Measurements from ENCODE around the gene MLPH.

The MLPH gene

DNA sequence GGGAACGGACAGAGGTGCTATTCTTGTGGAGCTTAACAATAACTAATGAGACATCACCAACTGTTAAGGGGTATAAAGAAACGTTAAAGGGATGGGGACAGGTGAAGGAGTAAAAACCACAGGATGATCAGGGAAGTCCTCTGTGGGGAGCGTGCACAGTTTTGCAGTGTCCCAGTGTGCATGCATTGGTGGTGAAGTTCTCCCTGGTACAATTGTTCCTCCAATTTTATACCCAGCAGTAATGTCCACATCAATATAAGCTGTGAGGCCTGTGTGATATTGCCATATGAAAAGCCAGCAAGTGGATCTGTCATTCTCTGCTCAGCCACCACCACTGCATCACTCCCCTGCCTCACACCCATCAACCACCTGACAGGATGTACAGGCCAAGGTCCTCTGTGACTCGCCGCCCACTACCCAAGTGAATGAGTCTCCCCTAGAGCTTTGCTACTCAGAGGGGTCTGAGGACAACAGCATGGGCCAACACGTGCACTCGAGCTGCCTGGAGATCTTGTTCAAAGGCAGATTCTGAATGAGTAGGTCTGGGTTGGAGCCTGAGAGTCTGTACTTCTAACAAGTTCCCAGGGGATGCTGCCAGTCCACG, 4.6 kb downstream of the MLPH start:
- Mint-ChIP-seq H3K27me3 (peaks cover 60% of the 10 kb centered on the region), H3K4me3 (no peak overlapping the region), H3K27ac (no peak overlapping the region), H3K4me1 (ENCODE audit: low read depth) (peaks cover 8% of the 10 kb centered on the region), H3K36me3 (ENCODE audit: low read depth) (no peaks in the 10 kb centered on the region), H3K9me3 (peaks cover 19% of the 10 kb centered on the region)
- intact Hi-C loops (cut with micrococcal nuclease), result no loop called here

DNA sequence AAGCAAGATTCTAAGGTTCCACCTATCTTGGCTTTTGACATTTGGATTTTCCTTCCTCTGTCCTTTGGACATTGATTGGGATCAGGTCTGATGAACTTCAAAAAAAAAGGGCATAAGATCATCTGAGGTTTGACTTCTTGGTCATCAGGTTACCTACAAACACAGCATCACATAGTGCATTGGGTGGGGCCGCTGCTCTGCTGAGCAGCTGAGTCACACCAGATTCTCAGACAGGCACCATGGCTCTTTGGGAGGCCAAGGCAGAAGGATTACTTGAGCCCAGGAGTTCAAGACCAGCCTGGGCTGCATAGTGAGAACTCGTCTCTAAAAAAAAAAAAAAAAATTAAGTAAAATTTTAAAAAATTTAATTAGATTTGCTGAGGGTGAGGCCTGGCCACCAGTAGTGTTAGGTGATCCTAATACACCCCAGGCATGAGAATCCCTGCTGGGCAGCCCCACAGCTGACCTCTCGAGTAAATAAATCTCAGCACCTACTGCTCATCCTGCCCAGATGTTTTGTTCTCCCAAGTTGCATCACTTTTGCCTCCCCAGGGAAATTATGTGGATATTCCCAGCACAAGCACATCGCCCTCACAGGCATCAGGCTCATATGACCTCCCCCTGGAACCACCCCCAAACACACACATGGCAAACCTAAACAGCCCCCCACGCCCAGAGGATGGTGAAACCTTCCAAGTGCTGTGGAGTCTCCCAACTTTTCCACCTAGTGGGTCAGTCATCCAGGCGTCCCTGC, 5.3 kb downstream of the MLPH start:
- intact Hi-C loops (cut with micrococcal nuclease), result no loop called here
- Mint-ChIP-seq H3K27me3 (peaks cover 54% of the 10 kb centered on the region), H3K27ac (no peak overlapping the region), H3K36me3 (ENCODE audit: low read depth) (no peaks in the 10 kb centered on the region), H3K9me3 (peaks cover 19% of the 10 kb centered on the region), H3K4me1 (ENCODE audit: low read depth) (peaks cover 1% of the 10 kb centered on the region), H3K4me3 (no peak overlapping the region)

DNA sequence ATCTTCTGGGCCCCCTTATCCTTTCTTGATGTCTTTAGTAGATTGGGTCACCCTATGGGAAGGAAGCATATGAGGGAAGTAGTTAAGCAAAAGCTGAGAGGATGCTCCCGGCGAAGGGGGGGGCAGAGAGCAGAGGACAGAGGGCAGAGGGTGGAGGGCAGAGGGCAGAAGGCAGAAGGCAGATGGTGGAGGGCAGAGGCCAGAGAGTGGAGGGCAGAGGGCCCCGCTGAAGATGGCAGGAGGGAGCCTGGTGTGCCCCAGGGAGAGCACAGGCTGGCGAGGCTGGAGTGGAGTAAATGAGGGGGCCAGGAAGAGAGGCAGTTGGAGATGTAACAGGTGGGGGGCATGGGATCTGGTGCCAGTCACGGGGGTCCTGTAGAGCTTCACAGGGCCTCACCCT, 7.0 kb downstream of the MLPH start:
- Mint-ChIP-seq H3K27me3 (peaks cover 49% of the 10 kb centered on the region), H3K4me1 (ENCODE audit: low read depth) (no peaks in the 10 kb centered on the region), H3K9me3 (peaks cover 19% of the 10 kb centered on the region), H3K36me3 (ENCODE audit: low read depth) (no peaks in the 10 kb centered on the region), H3K4me3 (no peak overlapping the region), H3K27ac (no peak overlapping the region)
- intact Hi-C loops (cut with micrococcal nuclease), result no loop called here

DNA sequence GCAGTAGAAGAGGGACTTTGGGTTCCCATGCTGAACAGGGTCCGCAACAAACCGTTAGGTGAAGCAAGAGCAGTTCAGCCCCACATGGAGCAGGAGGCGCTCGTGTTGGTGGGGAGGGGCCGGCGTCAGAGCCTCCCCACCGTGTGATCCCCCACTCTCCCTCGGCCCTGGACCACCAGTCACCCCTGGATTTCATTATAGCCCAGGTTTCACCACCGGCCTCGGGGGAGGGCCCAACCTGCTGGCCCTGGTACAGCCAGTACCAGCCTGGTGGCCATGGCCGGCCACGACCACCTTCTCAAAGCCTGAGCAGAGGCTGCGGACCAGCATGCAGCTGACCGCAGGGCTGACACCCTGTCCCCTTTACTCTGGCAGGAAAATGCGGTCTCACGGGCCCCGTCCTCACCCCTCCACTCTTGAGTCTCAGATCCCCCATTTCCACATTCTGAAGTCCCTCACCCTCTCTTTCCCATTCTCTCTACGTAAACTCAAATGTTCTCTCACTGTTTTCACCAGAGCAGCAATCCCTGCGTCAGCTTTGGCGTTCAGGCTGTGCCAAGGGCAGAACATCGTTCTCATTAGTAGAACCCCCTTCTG, 8.6 kb downstream of the MLPH start:
- Mint-ChIP-seq H3K4me1 (ENCODE audit: low read depth) (peaks cover 1% of the 10 kb centered on the region), H3K36me3 (ENCODE audit: low read depth) (no peaks in the 10 kb centered on the region), H3K27me3 (peaks cover 42% of the 10 kb centered on the region), H3K27ac (no peak overlapping the region), H3K4me3 (no peak overlapping the region), H3K9me3 (peaks cover 19% of the 10 kb centered on the region)
- intact Hi-C loops (cut with micrococcal nuclease), result no loop called here

DNA sequence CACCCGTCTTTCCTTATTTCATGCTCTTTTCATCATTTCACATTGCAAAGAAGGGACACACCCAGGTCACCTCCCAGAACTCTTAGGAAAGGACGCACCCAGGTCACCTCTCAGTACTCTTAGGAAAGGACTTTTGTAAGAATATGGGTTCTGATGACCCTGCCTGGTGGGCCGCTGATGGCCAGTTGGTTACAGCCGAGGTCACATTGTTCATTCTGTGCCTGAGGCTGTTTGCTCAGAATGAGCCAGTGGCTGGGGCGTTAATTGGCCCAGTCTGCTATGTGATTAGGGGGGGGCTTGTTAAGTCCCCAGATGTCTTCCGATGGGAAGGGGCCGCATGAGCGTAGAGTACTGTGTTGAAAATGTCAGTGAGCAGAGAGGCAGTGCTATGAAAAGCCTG, 9.4 kb downstream of the MLPH start:
- Mint-ChIP-seq H3K9me3 (peaks cover 13% of the 10 kb centered on the region), H3K27ac (no peak overlapping the region), H3K4me3 (no peak overlapping the region), H3K27me3 (peaks cover 41% of the 10 kb centered on the region), H3K4me1 (ENCODE audit: low read depth) (peaks cover 7% of the 10 kb centered on the region), H3K36me3 (ENCODE audit: low read depth) (no peaks in the 10 kb centered on the region)
- intact Hi-C loops (cut with micrococcal nuclease), result no loop called here

DNA sequence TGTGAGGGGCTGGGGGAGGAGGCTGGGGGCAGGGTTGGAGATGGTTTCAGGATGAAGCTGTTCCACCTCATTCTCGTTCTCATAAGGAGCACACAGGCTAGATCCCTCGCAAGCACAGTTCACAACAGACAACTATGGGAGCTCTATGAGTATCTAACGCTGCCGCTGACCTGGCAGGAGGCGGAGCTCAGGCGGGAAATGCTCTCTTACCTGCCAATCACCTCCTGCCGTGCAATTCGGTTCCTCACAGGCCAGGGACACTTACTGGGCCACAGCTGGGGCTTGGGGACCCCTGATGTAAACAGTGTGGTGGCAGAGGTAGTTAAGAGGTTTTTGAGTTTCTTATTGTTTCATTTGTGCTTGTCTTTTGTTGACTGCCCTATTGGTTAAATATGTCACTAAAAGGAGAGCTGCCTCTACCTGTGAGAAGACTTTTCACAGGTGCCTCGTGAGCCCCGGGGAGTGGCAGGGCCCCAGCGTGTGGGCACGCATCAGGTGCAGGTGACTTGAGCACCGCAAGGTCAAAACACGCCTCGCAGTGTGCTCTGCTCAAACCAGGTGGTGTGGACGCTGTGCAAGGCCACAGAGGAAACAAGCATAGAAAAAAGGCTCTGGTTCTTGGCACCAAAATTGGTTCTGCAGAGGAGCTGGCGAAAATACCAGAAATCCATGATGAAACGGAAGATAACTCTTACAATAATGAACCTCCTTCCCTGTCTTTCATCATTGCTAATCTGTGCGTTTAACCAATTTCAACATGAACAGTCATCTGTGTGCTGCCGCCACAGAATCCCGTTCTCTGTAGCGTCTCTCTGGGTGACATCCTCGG, 10.2 kb downstream of the MLPH start:
- Mint-ChIP-seq H3K36me3 (ENCODE audit: low read depth) (no peaks in the 10 kb centered on the region), H3K4me1 (ENCODE audit: low read depth) (peaks cover 7% of the 10 kb centered on the region)

DNA sequence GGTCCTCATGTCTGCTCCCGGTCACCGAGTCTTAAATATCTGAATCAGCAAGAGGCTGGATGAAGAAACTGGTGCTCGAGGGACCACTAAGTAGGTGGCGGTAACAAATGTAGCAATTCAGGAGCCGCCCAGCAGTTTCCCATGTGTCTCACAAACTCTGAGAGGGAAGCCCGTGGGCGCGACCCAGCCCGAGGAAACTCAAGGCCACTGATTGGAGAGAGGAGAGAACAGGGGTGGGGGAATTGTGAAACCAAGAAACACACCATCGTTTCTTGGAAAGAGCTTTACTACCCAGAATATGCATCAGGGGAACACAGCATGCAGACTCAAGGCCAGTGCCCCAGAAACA, 10.8 kb downstream of the MLPH start:
- peaks cover 7% of the 10 kb centered on the region for H3K4me1 Mint-ChIP-seq (ENCODE audit: low read depth)
- H3K27me3 Mint-ChIP-seq, result peaks cover 41% of the 10 kb centered on the region
- no peak overlapping the region for H3K4me3 Mint-ChIP-seq
- H3K9me3 Mint-ChIP-seq, result no peaks in the 10 kb centered on the region
- intact Hi-C loops (cut with micrococcal nuclease), result no loop called here
- no peak overlapping the region for H3K27ac Mint-ChIP-seq
- H3K36me3 Mint-ChIP-seq (ENCODE audit: low read depth), result no peaks in the 10 kb centered on the region

More for the DNA sequence above, 10.2 kb downstream of the MLPH start:
- Mint-ChIP-seq H3K27me3 (peaks cover 43% of the 10 kb centered on the region), H3K9me3 (peaks cover 5% of the 10 kb centered on the region), H3K27ac (no peak overlapping the region), H3K4me3 (no peak overlapping the region)
- intact Hi-C loops (cut with micrococcal nuclease), result no loop called here

DNA sequence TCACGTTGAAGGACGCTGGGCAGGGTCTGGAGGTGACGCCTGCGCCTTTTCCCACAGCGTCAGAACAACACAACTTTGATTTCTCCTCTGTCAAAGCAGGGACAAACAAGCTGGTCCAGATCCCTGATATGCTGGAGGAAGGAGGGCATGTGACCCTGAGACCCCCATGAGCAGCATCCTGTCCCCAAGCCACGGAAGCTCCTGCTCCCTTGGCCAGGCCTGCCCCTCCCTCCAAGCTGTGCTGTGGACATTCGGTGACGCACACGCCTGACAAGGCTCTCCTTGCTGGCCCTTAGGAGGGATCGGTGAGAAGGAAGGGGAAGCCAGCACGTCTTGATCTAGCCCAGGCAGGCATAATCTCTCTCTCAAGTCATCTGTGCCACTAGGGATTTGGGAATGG, 11.3 kb downstream of the MLPH start:
- Mint-ChIP-seq H3K36me3 (ENCODE audit: low read depth) (no peaks in the 10 kb centered on the region), H3K9me3 (no peaks in the 10 kb centered on the region), H3K4me1 (ENCODE audit: low read depth) (peaks cover 7% of the 10 kb centered on the region), H3K27ac (no peak overlapping the region), H3K4me3 (no peak overlapping the region), H3K27me3 (peaks cover 39% of the 10 kb centered on the region)
- intact Hi-C loops (cut with micrococcal nuclease), result no loop called here

DNA sequence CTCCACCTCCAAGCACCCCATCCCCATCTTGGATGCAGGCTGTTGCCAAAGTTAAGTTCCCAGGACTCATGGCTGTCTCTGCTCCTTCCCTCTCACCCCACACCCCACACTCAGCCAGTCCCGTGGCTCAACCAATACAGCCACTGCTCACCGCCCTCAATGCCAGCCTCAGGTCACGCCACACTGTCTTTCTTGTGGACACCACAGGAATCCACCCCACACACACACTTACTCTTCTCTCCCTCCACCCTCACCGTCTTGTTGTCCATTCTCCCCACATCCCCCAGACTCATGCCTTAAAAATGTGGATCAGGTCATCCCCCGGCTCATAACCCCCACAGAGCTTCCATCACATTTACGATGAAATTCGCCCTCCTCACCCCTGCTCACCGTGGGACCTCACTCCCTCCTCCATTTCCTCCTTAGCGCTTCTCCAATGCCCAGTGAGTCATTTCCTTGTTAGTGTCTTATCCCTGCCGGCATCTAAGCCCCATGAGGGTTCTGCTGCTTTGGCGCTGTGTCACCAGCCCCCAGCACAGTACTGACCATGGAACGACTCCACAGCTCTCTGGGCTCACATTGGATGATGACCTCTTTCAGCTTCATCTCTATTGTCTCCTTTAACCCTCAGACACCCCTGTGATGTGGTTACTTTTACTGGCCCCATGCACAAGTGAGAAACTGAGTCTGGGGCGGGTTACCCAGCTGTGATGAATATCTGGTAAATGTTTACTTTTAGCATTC, 13.8 kb downstream of the MLPH start:
- Mint-ChIP-seq H3K27ac (no peak overlapping the region), H3K27me3 (peaks cover 38% of the 10 kb centered on the region)

DNA sequence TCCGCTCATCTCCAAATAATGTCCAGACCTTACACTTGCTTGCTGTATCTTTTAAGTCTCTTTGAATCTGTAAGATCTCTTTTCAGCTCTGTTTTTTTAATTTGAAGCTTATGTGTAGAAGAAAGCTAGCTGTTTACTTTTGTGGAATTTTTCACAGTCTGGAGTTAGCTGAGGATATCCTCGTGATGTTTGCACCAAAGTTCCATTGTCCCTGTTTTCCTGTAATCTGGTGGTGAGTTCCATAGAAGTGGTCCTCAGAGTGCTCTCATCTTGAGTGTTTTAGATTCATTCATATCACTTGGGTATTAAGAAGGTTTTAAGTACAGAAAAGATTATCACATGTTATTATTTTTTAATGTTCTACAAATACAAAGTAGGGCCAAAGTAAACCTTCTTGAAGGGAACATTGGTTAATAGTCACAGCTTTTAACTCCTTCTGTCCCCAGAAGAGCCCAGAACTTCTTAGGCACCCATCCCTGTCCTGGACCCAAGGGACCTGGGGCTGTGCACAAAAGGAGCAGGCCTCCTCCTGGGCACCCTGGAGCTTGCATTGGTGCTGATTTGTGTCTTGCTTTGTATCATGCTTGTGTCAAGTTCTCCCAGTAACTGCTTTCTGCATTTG, 15.0 kb downstream of the MLPH start:
- H3K27me3 Mint-ChIP-seq, result peaks cover 35% of the 10 kb centered on the region

More for the DNA sequence above, 13.8 kb downstream of the MLPH start:
- Mint-ChIP-seq H3K4me1 (ENCODE audit: low read depth) (peaks cover 7% of the 10 kb centered on the region), H3K9me3 (no peaks in the 10 kb centered on the region), H3K36me3 (ENCODE audit: low read depth) (no peaks in the 10 kb centered on the region), H3K4me3 (no peak overlapping the region)
- intact Hi-C loops (cut with micrococcal nuclease), result no loop called here

DNA sequence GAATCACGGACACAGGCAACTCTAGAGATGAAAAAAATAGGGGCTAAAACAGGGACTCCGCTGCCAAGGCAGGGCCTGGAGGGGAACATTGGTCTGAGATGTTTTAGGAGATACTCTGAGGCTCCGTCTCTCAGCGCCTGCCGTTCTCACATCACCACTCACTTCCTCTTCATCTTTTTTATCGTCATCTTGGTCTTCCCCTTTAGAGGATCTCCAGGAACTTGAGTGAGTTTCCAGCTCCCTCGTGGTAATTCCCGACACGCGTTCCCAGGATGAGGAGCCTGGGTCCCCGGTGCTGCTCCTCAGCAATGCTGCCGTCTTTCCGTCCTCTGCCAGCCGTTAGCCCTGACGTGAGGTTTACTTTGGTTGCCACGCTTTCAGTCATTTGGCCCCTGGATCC, 16.1 kb downstream of the MLPH start:
- H3K36me3 Mint-ChIP-seq (ENCODE audit: low read depth), result no peaks in the 10 kb centered on the region
- no peaks in the 10 kb centered on the region for H3K9me3 Mint-ChIP-seq
- H3K4me1 Mint-ChIP-seq (ENCODE audit: low read depth), result peaks cover 7% of the 10 kb centered on the region
- H3K4me3 Mint-ChIP-seq, result no peak overlapping the region
- intact Hi-C loops (cut with micrococcal nuclease), result no loop called here
- no peak overlapping the region for H3K27ac Mint-ChIP-seq
- peaks cover 41% of the 10 kb centered on the region for H3K27me3 Mint-ChIP-seq

More for the DNA sequence above, 15.0 kb downstream of the MLPH start:
- H3K4me3 Mint-ChIP-seq, result no peak overlapping the region
- no peaks in the 10 kb centered on the region for H3K9me3 Mint-ChIP-seq
- intact Hi-C loops (cut with micrococcal nuclease), result no loop called here
- H3K36me3 Mint-ChIP-seq (ENCODE audit: low read depth), result no peaks in the 10 kb centered on the region
- H3K27ac Mint-ChIP-seq, result no peak overlapping the region
- H3K4me1 Mint-ChIP-seq (ENCODE audit: low read depth), result peaks cover 7% of the 10 kb centered on the region

DNA sequence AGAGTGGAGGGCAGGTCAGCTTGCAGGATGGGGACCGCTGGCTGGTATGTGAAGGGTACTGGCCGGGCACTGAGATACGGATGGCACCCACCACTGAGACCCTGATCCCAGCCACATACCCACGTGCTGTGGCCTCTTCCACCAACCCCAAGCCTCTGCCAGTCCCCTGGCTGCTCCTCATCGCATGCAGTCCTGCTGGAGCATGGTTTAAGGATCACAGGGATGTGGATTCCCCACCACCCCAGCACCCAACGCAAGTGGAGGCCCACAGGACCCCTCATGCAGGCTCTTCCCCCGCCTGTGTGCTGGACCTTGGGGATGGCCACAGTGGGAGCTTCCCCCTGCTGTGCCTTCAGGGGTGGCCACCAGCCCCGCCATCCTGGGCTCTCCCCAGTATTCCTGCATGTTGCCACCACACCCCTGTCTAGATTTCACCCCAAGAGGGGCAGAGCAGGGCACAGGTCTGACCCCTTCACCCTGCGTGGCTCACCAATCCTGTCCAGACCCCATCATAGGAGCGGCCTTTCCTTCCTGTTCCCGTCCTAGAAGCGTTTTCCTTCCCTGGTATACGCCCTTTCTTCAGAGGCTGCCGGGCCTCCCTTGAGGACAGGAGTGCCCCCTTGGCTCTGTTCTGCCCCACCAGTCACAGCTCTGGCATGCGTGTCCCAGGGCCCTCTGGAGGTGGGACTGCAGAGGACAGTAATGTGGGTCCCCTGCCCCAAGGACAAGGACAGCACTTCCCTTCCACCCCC, 18.3 kb downstream of the MLPH start:
- Mint-ChIP-seq H3K27me3 (peaks cover 38% of the 10 kb centered on the region), H3K9me3 (no peaks in the 10 kb centered on the region), H3K36me3 (ENCODE audit: low read depth) (no peaks in the 10 kb centered on the region), H3K4me1 (ENCODE audit: low read depth) (peaks cover 7% of the 10 kb centered on the region), H3K27ac (no peak overlapping the region), H3K4me3 (no peak overlapping the region)
- intact Hi-C loops (cut with micrococcal nuclease), result no loop called here

DNA sequence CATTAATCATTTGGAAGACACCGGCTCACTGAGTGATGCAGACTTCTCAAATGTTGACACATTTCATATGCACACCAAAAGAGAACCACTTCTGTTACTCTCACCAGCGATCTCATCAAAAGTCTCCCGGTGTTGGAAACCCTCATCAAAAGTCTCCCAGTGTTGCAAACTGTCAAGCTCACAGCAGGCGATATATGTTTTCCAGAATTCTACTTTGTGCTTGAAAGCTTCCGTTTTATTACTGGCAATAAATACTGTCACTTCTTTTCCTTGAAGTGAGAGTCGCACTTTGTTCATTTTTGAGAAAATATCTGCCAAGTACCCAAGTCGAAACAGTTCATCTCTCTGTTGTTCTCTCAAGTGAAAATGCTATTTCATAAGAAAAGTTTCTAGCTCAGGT, 20.5 kb downstream of the MLPH start:
- no peaks in the 10 kb centered on the region for H3K9me3 Mint-ChIP-seq
- H3K4me1 Mint-ChIP-seq (ENCODE audit: low read depth), result no peaks in the 10 kb centered on the region
- H3K27me3 Mint-ChIP-seq, result peaks cover 33% of the 10 kb centered on the region
- H3K27ac Mint-ChIP-seq, result no peak overlapping the region
- intact Hi-C loops (cut with micrococcal nuclease), result no loop called here
- H3K4me3 Mint-ChIP-seq, result no peak overlapping the region
- H3K36me3 Mint-ChIP-seq (ENCODE audit: low read depth), result no peaks in the 10 kb centered on the region

Measured in dendritic cell treated with granulocyte-macrophage colony-stimulating factor and Interleukin-4, amounts not matched to agents 40 ng/mL and 50 ng/mL, for 4 days (primary cell).